ENCODE data around the gene MOK. TPM values are rescaled to one million over a fixed set of nuclear protein-coding genes. Genes with fewer than 3 reads are reported as not detected.
A peak's percentile ranks its signal among the peaks of the same experiment; 100 is the strongest.

The MOK gene
- total RNA-seq, 3 donors from 2014 or later (not counting 1 experiment from before 2014, with no cell fraction given) = 3.9 to 6.5 (median 4.7) TPM

- H3K27ac Mint-ChIP-seq = peak overlapping the region; percentile 68 to 81
Observed at GRCh38 chr14:102201353-102201738, 103.6 kb downstream of the MOK start.

GRCh38 chr14:102200690-102201352, 104.1 kb downstream of the MOK start:
- H3K36me3 Mint-ChIP-seq = peaks cover 3% of the 10 kb centered on the region
- no peaks in the 10 kb centered on the region for H3K9me3 ChIP-seq (ENCODE audit: control insufficient read depth, insufficient read depth, low read length)
- peaks cover 10% of the 10 kb centered on the region for H3K4me1 ChIP-seq (ENCODE audit: control insufficient read depth, insufficient read depth, low read length)
- peak overlapping the region; percentile 68 to 81 for H3K27ac Mint-ChIP-seq
- no peaks in the 10 kb centered on the region for H3K27me3 Mint-ChIP-seq (ENCODE audit: low read depth in 2 of 2)
- peaks cover 24% of the 10 kb centered on the region for H3K36me3 ChIP-seq (ENCODE audit: control insufficient read depth, insufficient read depth, low read length)
- H3K4me3 Mint-ChIP-seq = no peak overlapping the region
- TF ChIP-seq CTCF (IDR thresholded peaks at IDR 0.05) = no peak
- DNase-seq (peak in 1 of 2 donors; percentile 49), ATAC-seq (peak in 1 of 3 donors; percentile 38)
- no peak overlapping the region for H3K4me3 ChIP-seq (ENCODE audit: low read length)
- H3K9me3 Mint-ChIP-seq = no peaks in the 10 kb centered on the region
- H3K27ac ChIP-seq (ENCODE audit: low read length) = no peak overlapping the region
- no peaks in the 10 kb centered on the region for H3K27me3 ChIP-seq (ENCODE audit: control insufficient read depth, insufficient read depth, low read length)
- intact Hi-C loops (cut with micrococcal nuclease) = no loop called here
- peaks cover 53 to 65% of the 10 kb centered on the region in 2 donors for H3K4me1 Mint-ChIP-seq
- WGBS (ENCODE audit: insufficient coverage) = 61% methylated on average over 9 of the region's 9 CpGs

More at GRCh38 chr14:102201353-102201738, 103.6 kb downstream of the MOK start:
- Histone ChIP-seq H3K27me3 (ENCODE audit: control insufficient read depth, insufficient read depth, low read length) (no peaks in the 10 kb centered on the region), H3K36me3 (ENCODE audit: control insufficient read depth, insufficient read depth, low read length) (peaks cover 22% of the 10 kb centered on the region), H3K27ac (ENCODE audit: low read length) (no peak overlapping the region), H3K4me3 (ENCODE audit: low read length) (no peak overlapping the region), H3K4me1 (ENCODE audit: control insufficient read depth, insufficient read depth, low read length) (peaks cover 10% of the 10 kb centered on the region), H3K9me3 (ENCODE audit: control insufficient read depth, insufficient read depth, low read length) (no peaks in the 10 kb centered on the region)
- TF ChIP-seq CTCF (IDR thresholded peaks at IDR 0.05) = no peak
- Mint-ChIP-seq H3K9me3 (no peaks in the 10 kb centered on the region), H3K36me3 (no peaks in the 10 kb centered on the region), H3K4me1 (peaks cover 51 to 60% of the 10 kb centered on the region in 2 donors), H3K4me3 (no peak overlapping the region), H3K27me3 (ENCODE audit: low read depth in 2 of 2) (no peaks in the 10 kb centered on the region)
- DNase-seq = peak in 1 of 2 donors; percentile 14
- 73% methylated on average over 9 of the region's 9 CpGs for WGBS (ENCODE audit: insufficient coverage)
- intact Hi-C loops (cut with micrococcal nuclease) = no loop called here
- no peak for ATAC-seq

GRCh38 chr14:102197317-102197853, 107.6 kb downstream of the MOK start:
- peaks cover 10% of the 10 kb centered on the region for H3K4me1 ChIP-seq (ENCODE audit: control insufficient read depth, insufficient read depth, low read length)
- 93% methylated on average over 5 of the region's 5 CpGs for WGBS (ENCODE audit: insufficient coverage)
- no peaks in the 10 kb centered on the region for H3K9me3 ChIP-seq (ENCODE audit: control insufficient read depth, insufficient read depth, low read length)
- no peaks in the 10 kb centered on the region for H3K27me3 ChIP-seq (ENCODE audit: control insufficient read depth, insufficient read depth, low read length)
- TF ChIP-seq CTCF (IDR thresholded peaks at IDR 0.05) = no peak
- H3K4me3 Mint-ChIP-seq = no peak overlapping the region
- peak overlapping the region in 1 of 2 donors; percentile 10 for H3K27ac Mint-ChIP-seq
- intact Hi-C loops (cut with micrococcal nuclease) = no loop called here
- H3K9me3 Mint-ChIP-seq = no peaks in the 10 kb centered on the region
- no peaks in the 10 kb centered on the region for H3K27me3 Mint-ChIP-seq (ENCODE audit: low read depth in 2 of 2)
- peaks cover 10% of the 10 kb centered on the region for H3K36me3 Mint-ChIP-seq
- no peak overlapping the region for H3K27ac ChIP-seq (ENCODE audit: low read length)
- no peak for ATAC-seq
- H3K4me1 Mint-ChIP-seq = peaks cover 66 to 84% of the 10 kb centered on the region in 2 donors
- no peak overlapping the region for H3K4me3 ChIP-seq (ENCODE audit: low read length)
- H3K36me3 ChIP-seq (ENCODE audit: control insufficient read depth, insufficient read depth, low read length) = peaks cover 24% of the 10 kb centered on the region
- no peak for DNase-seq

All from natural killer cell (primary cell).